ENCODE results near the gene OXGR1.

- TF ChIP-seq CTCF (IDR thresholded peaks at IDR 0.05) (no peak), POLR2AphosphoS5 (IDR thresholded peaks at IDR 0.05) (no peak), EP300 (IDR thresholded peaks at IDR 0.05) (no peak)
Measured at GRCh38 chr13:96993634-96994016, 651 bp downstream of the OXGR1 start.

Measured in stomach (tissue), 4 donors.